DOHH2 (cell line): Measurements from ENCODE around the gene HOXC6.

Experiments
- EZH2phosphoT487 ChIP-seq: fragments of 200-600 bp; sonication (generic); IDR thresholded peaks from 2 replicates; pipeline ENCODE4 v1.6.1; 2017; ENCODE audit warnings: borderline replicate concordance, mild to moderate bottlenecking, antibody characterized with exemption, low read length, moderate library complexity, mixed read lengths
- TF ChIP-seq, protein P1 (sequence below): fragments of 200-600 bp; sonication (generic); IDR thresholded peaks from one replicate; pipeline ENCODE4 v1.5.1; 2014; ENCODE audit warnings: antibody characterized with exemption, mild to moderate bottlenecking, low read depth, low read length; ENCODE audit not compliant: poor library complexity, severe bottlenecking

DNA sequence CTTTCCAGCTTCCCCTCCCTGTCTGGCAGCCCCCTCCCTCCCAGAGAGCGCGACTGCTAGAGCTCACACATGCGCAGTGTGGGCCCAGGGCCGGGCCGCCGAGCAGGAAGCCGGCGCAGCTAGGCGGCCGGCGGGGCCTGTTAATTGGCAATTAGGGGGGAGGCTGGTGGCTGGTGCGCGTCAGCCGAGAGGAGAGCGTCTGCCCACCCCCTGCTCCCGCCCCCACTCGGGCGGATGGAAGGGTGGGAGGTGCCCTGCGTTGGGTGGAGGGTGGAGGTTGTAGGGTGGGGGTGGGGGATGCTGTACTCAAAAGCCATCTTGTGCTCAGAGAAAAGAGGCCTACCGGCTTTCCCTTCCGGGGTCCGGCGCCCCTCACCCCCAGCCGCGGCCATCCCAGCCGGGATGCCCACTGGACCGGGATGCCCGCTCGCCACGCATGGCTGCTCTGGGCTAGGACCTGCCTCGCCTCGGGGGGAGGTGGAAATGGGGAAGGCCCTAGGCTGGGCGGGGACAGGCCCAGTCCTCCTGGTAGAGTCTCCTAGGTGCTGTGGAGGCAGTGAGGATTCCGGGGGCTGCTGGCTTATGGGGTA, 10.3 kb upstream of the HOXC6 start:
- TF ChIP-seq, protein P1, sequence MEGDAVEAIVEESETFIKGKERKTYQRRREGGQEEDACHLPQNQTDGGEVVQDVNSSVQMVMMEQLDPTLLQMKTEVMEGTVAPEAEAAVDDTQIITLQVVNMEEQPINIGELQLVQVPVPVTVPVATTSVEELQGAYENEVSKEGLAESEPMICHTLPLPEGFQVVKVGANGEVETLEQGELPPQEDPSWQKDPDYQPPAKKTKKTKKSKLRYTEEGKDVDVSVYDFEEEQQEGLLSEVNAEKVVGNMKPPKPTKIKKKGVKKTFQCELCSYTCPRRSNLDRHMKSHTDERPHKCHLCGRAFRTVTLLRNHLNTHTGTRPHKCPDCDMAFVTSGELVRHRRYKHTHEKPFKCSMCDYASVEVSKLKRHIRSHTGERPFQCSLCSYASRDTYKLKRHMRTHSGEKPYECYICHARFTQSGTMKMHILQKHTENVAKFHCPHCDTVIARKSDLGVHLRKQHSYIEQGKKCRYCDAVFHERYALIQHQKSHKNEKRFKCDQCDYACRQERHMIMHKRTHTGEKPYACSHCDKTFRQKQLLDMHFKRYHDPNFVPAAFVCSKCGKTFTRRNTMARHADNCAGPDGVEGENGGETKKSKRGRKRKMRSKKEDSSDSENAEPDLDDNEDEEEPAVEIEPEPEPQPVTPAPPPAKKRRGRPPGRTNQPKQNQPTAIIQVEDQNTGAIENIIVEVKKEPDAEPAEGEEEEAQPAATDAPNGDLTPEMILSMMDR: no peak
- no peak for TF ChIP-seq EZH2phosphoT487
